ENCODE measurements around the gene CASK.

DNA sequence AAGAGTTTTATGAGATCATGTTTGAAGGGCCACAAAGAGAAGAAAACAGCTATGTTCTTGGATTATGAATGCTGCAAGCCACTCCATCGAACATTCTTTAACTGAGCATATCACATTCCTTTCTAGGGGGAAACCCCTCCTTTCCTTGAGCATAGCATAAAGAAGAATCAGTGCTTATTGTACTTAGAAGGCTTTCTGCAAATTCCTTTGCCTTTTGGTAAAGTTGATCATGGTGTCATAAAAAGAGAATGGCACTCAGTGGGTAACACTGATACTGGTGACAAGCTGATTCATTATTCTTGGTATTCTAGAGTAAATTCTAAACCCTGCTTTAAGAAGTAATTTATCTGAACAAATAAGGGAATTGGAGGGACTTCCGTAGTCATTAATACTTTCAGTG, 323.1 kb downstream of the CASK start:
- TF ChIP-seq, protein P1, sequence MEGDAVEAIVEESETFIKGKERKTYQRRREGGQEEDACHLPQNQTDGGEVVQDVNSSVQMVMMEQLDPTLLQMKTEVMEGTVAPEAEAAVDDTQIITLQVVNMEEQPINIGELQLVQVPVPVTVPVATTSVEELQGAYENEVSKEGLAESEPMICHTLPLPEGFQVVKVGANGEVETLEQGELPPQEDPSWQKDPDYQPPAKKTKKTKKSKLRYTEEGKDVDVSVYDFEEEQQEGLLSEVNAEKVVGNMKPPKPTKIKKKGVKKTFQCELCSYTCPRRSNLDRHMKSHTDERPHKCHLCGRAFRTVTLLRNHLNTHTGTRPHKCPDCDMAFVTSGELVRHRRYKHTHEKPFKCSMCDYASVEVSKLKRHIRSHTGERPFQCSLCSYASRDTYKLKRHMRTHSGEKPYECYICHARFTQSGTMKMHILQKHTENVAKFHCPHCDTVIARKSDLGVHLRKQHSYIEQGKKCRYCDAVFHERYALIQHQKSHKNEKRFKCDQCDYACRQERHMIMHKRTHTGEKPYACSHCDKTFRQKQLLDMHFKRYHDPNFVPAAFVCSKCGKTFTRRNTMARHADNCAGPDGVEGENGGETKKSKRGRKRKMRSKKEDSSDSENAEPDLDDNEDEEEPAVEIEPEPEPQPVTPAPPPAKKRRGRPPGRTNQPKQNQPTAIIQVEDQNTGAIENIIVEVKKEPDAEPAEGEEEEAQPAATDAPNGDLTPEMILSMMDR (IDR thresholded peaks at IDR 0.05), result no peak
- TF ChIP-seq POLR2A (IDR thresholded peaks at IDR 0.05), result no peak

All from adrenal gland (tissue), 5 donors.